ENCODE measurements around the gene XXYLT1. TPM values are rescaled to one million over a fixed set of nuclear protein-coding genes. Genes with fewer than 3 reads are reported as not detected.

Gene XXYLT1
- total RNA-seq, 2 experiments from 2014 or later, result 3.1 to 3.7 TPM

GRCh38 chr3:195181113-195181498 lies 89.9 kb downstream of the XXYLT1 start:
- Mint-ChIP-seq H3K4me1 (ENCODE audit: low read depth) (peaks cover 60% of the 10 kb centered on the region), H3K27ac (no peak overlapping the region), H3K9me3 (no peaks in the 10 kb centered on the region)

GRCh38 chr3:195180490-195181112 lies 90.4 kb downstream of the XXYLT1 start:
- DNase-seq (no peak), ATAC-seq (ENCODE audit: poor library complexity) (no peak)
- no peaks in the 10 kb centered on the region for H3K27me3 Mint-ChIP-seq
- intact Hi-C loops (cut with DNase I, micrococcal nuclease), result no loop called here
- ChIA-PET POLR2A (interaction anchor here (0.7 kb wide), 1 partner anchor 9 kb away, joined by 3 read pairs; no protein-coding TSS in a partner anchor), CTCF (no interaction called here)
- TF ChIP-seq CTCF (IDR thresholded peaks at IDR 0.05), result no peak
- no peaks in the 10 kb centered on the region for H3K36me3 Mint-ChIP-seq (ENCODE audit: low read depth)
- H3K9me3 Mint-ChIP-seq, result no peaks in the 10 kb centered on the region
- no peak overlapping the region for H3K4me3 ChIP-seq (ENCODE audit: low read length)
- H3K27ac ChIP-seq (ENCODE audit: low read depth in 1 of 2, low read length in 2 of 2), result no peak overlapping the region
- no peak overlapping the region for H3K4me3 Mint-ChIP-seq
- peaks cover 29% of the 10 kb centered on the region for H3K4me1 ChIP-seq (ENCODE audit: insufficient read depth, low read length)
- no peak overlapping the region for H3K27ac Mint-ChIP-seq
- no peaks in the 10 kb centered on the region for H3K9me3 ChIP-seq (ENCODE audit: control insufficient read depth in 1 of 2, insufficient read depth in 1 of 2, low read length in 2 of 2)
- H3K36me3 ChIP-seq (ENCODE audit: insufficient read depth, low read length), result no peaks in the 10 kb centered on the region
- H3K27me3 ChIP-seq (ENCODE audit: control insufficient read depth in 1 of 2, insufficient read depth in 2 of 2, low read length in 2 of 2), result no peaks in the 10 kb centered on the region
- H3K4me1 Mint-ChIP-seq (ENCODE audit: low read depth), result peaks cover 55% of the 10 kb centered on the region

More at GRCh38 chr3:195181113-195181498, 89.9 kb downstream of the XXYLT1 start:
- peaks cover 34% of the 10 kb centered on the region for H3K4me1 ChIP-seq (ENCODE audit: insufficient read depth, low read length)
- TF ChIP-seq CTCF (IDR thresholded peaks at IDR 0.05), result no peak
- no peak overlapping the region for H3K27ac ChIP-seq (ENCODE audit: low read depth in 1 of 2, low read length in 2 of 2)
- intact Hi-C loops (cut with DNase I, micrococcal nuclease), result no loop called here
- no peak for DNase-seq
- Mint-ChIP-seq H3K27me3 (no peaks in the 10 kb centered on the region), H3K4me3 (no peak overlapping the region), H3K36me3 (ENCODE audit: low read depth) (no peaks in the 10 kb centered on the region)
- CTCF ChIA-PET, result no interaction called here
- no peaks in the 10 kb centered on the region for H3K9me3 ChIP-seq (ENCODE audit: control insufficient read depth in 1 of 2, insufficient read depth in 1 of 2, low read length in 2 of 2)
- no peak overlapping the region for H3K4me3 ChIP-seq (ENCODE audit: low read length)
- ATAC-seq (ENCODE audit: poor library complexity), result no peak
- no peaks in the 10 kb centered on the region for H3K27me3 ChIP-seq (ENCODE audit: control insufficient read depth in 1 of 2, insufficient read depth in 2 of 2, low read length in 2 of 2)
- H3K36me3 ChIP-seq (ENCODE audit: insufficient read depth, low read length), result no peaks in the 10 kb centered on the region
- POLR2A ChIA-PET, result no interaction called here

GRCh38 chr3:195179776-195180489 lies 91.0 kb downstream of the XXYLT1 start:
- intact Hi-C loops (cut with DNase I, micrococcal nuclease), result no loop called here
- DNase-seq (no peak), ATAC-seq (ENCODE audit: poor library complexity) (no peak)
- no peaks in the 10 kb centered on the region for H3K36me3 ChIP-seq (ENCODE audit: insufficient read depth, low read length)
- Mint-ChIP-seq H3K9me3 (no peaks in the 10 kb centered on the region), H3K36me3 (ENCODE audit: low read depth) (no peaks in the 10 kb centered on the region), H3K4me1 (ENCODE audit: low read depth) (peaks cover 50% of the 10 kb centered on the region), H3K27me3 (no peaks in the 10 kb centered on the region), H3K27ac (no peak overlapping the region), H3K4me3 (no peak overlapping the region)
- H3K4me1 ChIP-seq (ENCODE audit: insufficient read depth, low read length), result peaks cover 23% of the 10 kb centered on the region
- ChIA-PET POLR2A (interaction anchor here (0.7 kb wide), 1 partner anchor 10 kb away, joined by 3 read pairs; no protein-coding TSS in a partner anchor), CTCF (no interaction called here)
- no peaks in the 10 kb centered on the region for H3K27me3 ChIP-seq (ENCODE audit: control insufficient read depth in 1 of 2, insufficient read depth in 2 of 2, low read length in 2 of 2)
- H3K27ac ChIP-seq (ENCODE audit: low read depth in 1 of 2, low read length in 2 of 2), result no peak overlapping the region
- TF ChIP-seq CTCF (IDR thresholded peaks at IDR 0.05), result no peak
- no peaks in the 10 kb centered on the region for H3K9me3 ChIP-seq (ENCODE audit: control insufficient read depth in 1 of 2, insufficient read depth in 1 of 2, low read length in 2 of 2)
- H3K4me3 ChIP-seq (ENCODE audit: low read length), result no peak overlapping the region
